Ishikawa (cell line): Measurements from ENCODE around the gene KCNG1.

Experiments
- CEBPB ChIP-seq: IDR thresholded peaks from 2 replicates; pipeline ENCODE4 v1.6.1; 2012
- EGR1 ChIP-seq: IDR thresholded peaks from 2 replicates; pipeline ENCODE4 v1.6.1; 2012
- EP300 ChIP-seq: IDR thresholded peaks from 2 replicates; pipeline ENCODE4 v1.6.1; 2012; ENCODE audit warnings: borderline replicate concordance
- FOXM1 ChIP-seq: IDR thresholded peaks from 2 replicates; pipeline ENCODE4 v1.6.1; 2012; ENCODE audit warnings: low read depth, borderline replicate concordance
- NFIC ChIP-seq: IDR thresholded peaks from 2 replicates; pipeline ENCODE4 v1.6.1; 2012
- RAD21 ChIP-seq: IDR thresholded peaks from 2 replicates; pipeline ENCODE4 v1.6.1; 2012; ENCODE audit warnings: low read depth
- TEAD4 ChIP-seq: IDR thresholded peaks from 2 replicates; pipeline ENCODE4 v1.6.1; 2012
- USF1 ChIP-seq: IDR thresholded peaks from 2 replicates; pipeline ENCODE4 v1.6.1; 2012
- YY1 ChIP-seq: IDR thresholded peaks from 2 replicates; pipeline ENCODE4 v1.6.1; 2012; ENCODE audit warnings: low read depth
- ZBTB7A ChIP-seq: IDR thresholded peaks from 2 replicates; pipeline ENCODE4 v1.6.1; 2012; ENCODE audit warnings: low read depth
- TF ChIP-seq, protein P1 (sequence below): IDR thresholded peaks from 2 replicates; pipeline ENCODE4 v1.6.1; 2012; ENCODE audit warnings: low read depth, mild to moderate bottlenecking
- TF ChIP-seq, protein P2 (sequence below): IDR thresholded peaks from 2 replicates; pipeline ENCODE4 v1.6.1; 2012

The KCNG1 gene

GRCh38 chr20:50953821-50954220 is 69.1 kb downstream of the KCNG1 start:
- TF ChIP-seq, protein P1, sequence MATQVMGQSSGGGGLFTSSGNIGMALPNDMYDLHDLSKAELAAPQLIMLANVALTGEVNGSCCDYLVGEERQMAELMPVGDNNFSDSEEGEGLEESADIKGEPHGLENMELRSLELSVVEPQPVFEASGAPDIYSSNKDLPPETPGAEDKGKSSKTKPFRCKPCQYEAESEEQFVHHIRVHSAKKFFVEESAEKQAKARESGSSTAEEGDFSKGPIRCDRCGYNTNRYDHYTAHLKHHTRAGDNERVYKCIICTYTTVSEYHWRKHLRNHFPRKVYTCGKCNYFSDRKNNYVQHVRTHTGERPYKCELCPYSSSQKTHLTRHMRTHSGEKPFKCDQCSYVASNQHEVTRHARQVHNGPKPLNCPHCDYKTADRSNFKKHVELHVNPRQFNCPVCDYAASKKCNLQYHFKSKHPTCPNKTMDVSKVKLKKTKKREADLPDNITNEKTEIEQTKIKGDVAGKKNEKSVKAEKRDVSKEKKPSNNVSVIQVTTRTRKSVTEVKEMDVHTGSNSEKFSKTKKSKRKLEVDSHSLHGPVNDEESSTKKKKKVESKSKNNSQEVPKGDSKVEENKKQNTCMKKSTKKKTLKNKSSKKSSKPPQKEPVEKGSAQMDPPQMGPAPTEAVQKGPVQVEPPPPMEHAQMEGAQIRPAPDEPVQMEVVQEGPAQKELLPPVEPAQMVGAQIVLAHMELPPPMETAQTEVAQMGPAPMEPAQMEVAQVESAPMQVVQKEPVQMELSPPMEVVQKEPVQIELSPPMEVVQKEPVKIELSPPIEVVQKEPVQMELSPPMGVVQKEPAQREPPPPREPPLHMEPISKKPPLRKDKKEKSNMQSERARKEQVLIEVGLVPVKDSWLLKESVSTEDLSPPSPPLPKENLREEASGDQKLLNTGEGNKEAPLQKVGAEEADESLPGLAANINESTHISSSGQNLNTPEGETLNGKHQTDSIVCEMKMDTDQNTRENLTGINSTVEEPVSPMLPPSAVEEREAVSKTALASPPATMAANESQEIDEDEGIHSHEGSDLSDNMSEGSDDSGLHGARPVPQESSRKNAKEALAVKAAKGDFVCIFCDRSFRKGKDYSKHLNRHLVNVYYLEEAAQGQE, result no peak
- no peak for TF ChIP-seq FOXM1
- no peak for TF ChIP-seq RAD21
- TF ChIP-seq USF1, result no peak
- no peak for TF ChIP-seq EGR1
- TF ChIP-seq NFIC, result no peak
- TF ChIP-seq CEBPB, result no peak
- TF ChIP-seq ZBTB7A, result no peak
- TF ChIP-seq YY1, result no peak
- no peak for TF ChIP-seq EP300
- no peak for TF ChIP-seq TEAD4
- TF ChIP-seq, protein P2, sequence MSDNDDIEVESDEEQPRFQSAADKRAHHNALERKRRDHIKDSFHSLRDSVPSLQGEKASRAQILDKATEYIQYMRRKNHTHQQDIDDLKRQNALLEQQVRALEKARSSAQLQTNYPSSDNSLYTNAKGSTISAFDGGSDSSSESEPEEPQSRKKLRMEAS, result no peak
